ENCODE results near the gene LMBRD1. TPM values are rescaled to one million over a fixed set of nuclear protein-coding genes. Genes with fewer than 3 reads are reported as not detected.

Gene LMBRD1
- total and polyA plus RNA-seq, 2 of the 13 experiments (the other 11 are each of a cell fraction or from before 2014, with no cell fraction given): 18.9 to 21.5 TPM

Other genes starting within 250 kb of the LMBRD1 start
- not detected in 2 replicates for gene COL19A1, start 69.5 kb upstream of the LMBRD1 start, total RNA-seq (2016; rRNA removed; fragmentation: Illumina TruSeq; extraction: Trizol)
- not detected in 2 replicates for gene COL19A1, start 69.5 kb upstream of the LMBRD1 start, polyA plus RNA-seq (2011; rRNA removed)

All from HepG2 (cell line).